Esophagus (tissue), 2 donors: ENCODE results near the gene NOP58. TPM values are rescaled to one million over a fixed set of nuclear protein-coding genes. Genes with fewer than 3 reads are reported as not detected.
"Not testable (repeated sequence)": the region's sequence is repeated elsewhere in the genome, so short reads cannot be mapped to it uniquely, and the experiment has no call there.

Source experiments
- H3K27ac ChIP-seq, 2 donors: one replicate each; pipeline ENCODE4 v1.5.1; 2013; ENCODE audit warnings: low read depth in 2 of 2, mild to moderate bottlenecking in 2 of 2, inconsistent platforms in 1 of 2, low read length in 1 of 2, moderate library complexity in 1 of 2
- H3K27me3 ChIP-seq, 2 donors: one replicate each; pipeline ENCODE4 v1.6.1; 2013; ENCODE audit warnings: low read length in 2 of 2, control low read depth in 1 of 2, mild to moderate bottlenecking in 1 of 2; ENCODE audit not compliant: insufficient read depth in 2 of 2, control insufficient read depth in 1 of 2
- H3K36me3 ChIP-seq, 2 donors: one replicate each; pipeline ENCODE4 v1.6.1; 2013; ENCODE audit warnings: low read length in 1 of 2; ENCODE audit not compliant: control insufficient read depth in 2 of 2, insufficient read depth in 2 of 2
- H3K4me1 ChIP-seq, 2 donors: one replicate each; pipeline ENCODE4 v1.6.1; 2013; ENCODE audit warnings: low read length in 1 of 2; ENCODE audit not compliant: control insufficient read depth in 2 of 2, insufficient read depth in 2 of 2
- H3K4me3 ChIP-seq, 2 donors: one replicate each; pipeline ENCODE4 v1.5.1; 2013; ENCODE audit warnings: low read length in 2 of 2, mild to moderate bottlenecking in 2 of 2, low read depth in 1 of 2, moderate library complexity in 1 of 2
- H3K9me3 ChIP-seq, 2 donors: one replicate each; pipeline ENCODE4 v1.6.1; 2013; ENCODE audit warnings: mild to moderate bottlenecking in 2 of 2, low read depth in 1 of 2, low read length in 1 of 2, moderate library complexity in 1 of 2; ENCODE audit not compliant: control insufficient read depth in 2 of 2, insufficient read depth in 1 of 2
- WGBS, 2 donors: extraction: QIAGEN DNeasy Blood & Tissue Kit; methylation state at CpG; one replicate each; pipeline ENCODE4 v1.1.7; 2013; 5-methylcytosine and 5-hydroxymethylcytosine counted together
- polyA plus RNA-seq, 2 donors: library from polyadenylated mRNA; stranded (reverse); fragments of 200-250 nt; gene quantifications; one replicate each; pipeline ENCODE4 v1.2.3, GENCODE V29; 2013
- donor health status: healthy with polysubstance abuse.
- donor health status: Bipolar disorder and iron deficiency.

Gene NOP58
- 10 to 100 TPM; 50.1 to 61.9 TPM for polyA plus RNA-seq

- Histone ChIP-seq H3K36me3 (no peaks in the 10 kb centered on the region), H3K4me3 (peak within 1 kb of the TSS; percentile 92 to 100), H3K9me3 (no peaks in the 10 kb centered on the region), H3K27ac (peak within 1 kb of the TSS; percentile 85 to 99), H3K27me3 (no peaks in the 10 kb centered on the region), H3K4me1 (peaks cover 0 to 2% of the 10 kb centered on the region in 2 donors)
- 0% methylated on average over 54 of the region's 54 CpGs for WGBS, 2 donors
Measured at GRCh38 chr2:202265467-202266277, at the start of gene NOP58. Gene NOP58 (plus strand): TSS chr2:202265763. CDS start chr2:202265942, 179 bp downstream.

- H3K36me3 ChIP-seq: no peaks in the 10 kb centered on the region
- no peak overlapping the region for H3K27ac ChIP-seq
- no peaks in the 10 kb centered on the region for H3K4me1 ChIP-seq
- no peak overlapping the region for H3K4me3 ChIP-seq
- 79 to 89% methylated on average over 1 of the region's 1 CpG for WGBS, 2 donors
- H3K9me3 ChIP-seq: no peaks in the 10 kb centered on the region
- no peaks in the 10 kb centered on the region for H3K27me3 ChIP-seq
Measured at GRCh38 chr2:202221873-202222272, 43.7 kb upstream of the NOP58 start.

DNA sequence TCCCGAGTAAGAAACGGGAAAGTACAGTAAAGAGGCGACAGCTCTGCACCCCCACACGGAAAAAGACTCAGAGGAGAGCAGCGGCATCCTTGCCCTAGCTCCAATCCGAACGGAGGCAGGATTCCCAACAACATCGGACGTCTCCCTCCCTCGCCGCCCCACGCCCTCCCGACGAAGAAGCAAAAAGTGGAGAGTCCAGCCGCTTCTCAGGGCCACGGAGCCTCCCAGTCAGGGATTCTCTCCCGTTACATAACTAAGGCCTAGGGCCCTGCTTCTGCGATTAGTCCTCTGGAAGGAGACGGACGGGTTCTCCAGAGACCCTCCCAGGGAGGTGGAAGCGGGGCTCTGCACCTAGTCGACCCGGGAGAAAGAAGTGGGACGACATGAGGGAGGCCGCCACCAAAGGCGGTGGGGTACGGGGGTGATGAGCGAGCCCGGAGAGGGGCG, 27.8 kb upstream of the NOP58 start:
- 0% methylated on average over 25 to 30 of the region's 30 CpGs for WGBS, 2 donors
- no peaks in the 10 kb centered on the region for H3K9me3 ChIP-seq
- H3K4me1 ChIP-seq: peaks cover 0 to 2% of the 10 kb centered on the region in 2 donors
- H3K36me3 ChIP-seq: no peaks in the 10 kb centered on the region
- H3K27me3 ChIP-seq: no peaks in the 10 kb centered on the region
- H3K4me3 ChIP-seq: peak overlapping the region; percentile 75 to 84
- H3K27ac ChIP-seq: peak overlapping the region; percentile 87 to 91

GRCh38 chr2:202238234-202239197, 27.0 kb upstream of the NOP58 start, which contains the start of gene SUMO1:
Gene SUMO1 (minus strand): TSS chr2:202238597. CDS start chr2:202238451, 146 bp downstream.
- Histone ChIP-seq H3K4me3 (peak within 1 kb of the TSS; percentile 75 to 84), H3K27me3 (no peaks in the 10 kb centered on the region), H3K9me3 (no peaks in the 10 kb centered on the region), H3K27ac (peak within 1 kb of the TSS; percentile 87 to 91), H3K36me3 (no peaks in the 10 kb centered on the region), H3K4me1 (peaks cover 0 to 2% of the 10 kb centered on the region in 2 donors)
- WGBS, 2 donors: 2 to 3% methylated on average over 38 to 54 of the region's 54 CpGs

- H3K27me3 ChIP-seq, H3K4me3 ChIP-seq, H3K27ac ChIP-seq, H3K36me3 ChIP-seq, H3K9me3 ChIP-seq, H3K4me1 ChIP-seq: not testable (repeated sequence)
- WGBS, 2 donors: 96 to 97% methylated on average over 5 of the region's 5 CpGs
Measured at GRCh38 chr2:202247710-202248109, 17.9 kb upstream of the NOP58 start.

- Histone ChIP-seq H3K4me1 (no peaks in the 10 kb centered on the region), H3K9me3 (no peaks in the 10 kb centered on the region), H3K4me3 (no peak overlapping the region), H3K27ac (no peak overlapping the region), H3K27me3 (no peaks in the 10 kb centered on the region), H3K36me3 (no peaks in the 10 kb centered on the region)
- 49 to 53% methylated on average over 10 of the region's 10 CpGs for WGBS, 2 donors
Measured at GRCh38 chr2:202249521-202250253, 15.9 kb upstream of the NOP58 start.

DNA sequence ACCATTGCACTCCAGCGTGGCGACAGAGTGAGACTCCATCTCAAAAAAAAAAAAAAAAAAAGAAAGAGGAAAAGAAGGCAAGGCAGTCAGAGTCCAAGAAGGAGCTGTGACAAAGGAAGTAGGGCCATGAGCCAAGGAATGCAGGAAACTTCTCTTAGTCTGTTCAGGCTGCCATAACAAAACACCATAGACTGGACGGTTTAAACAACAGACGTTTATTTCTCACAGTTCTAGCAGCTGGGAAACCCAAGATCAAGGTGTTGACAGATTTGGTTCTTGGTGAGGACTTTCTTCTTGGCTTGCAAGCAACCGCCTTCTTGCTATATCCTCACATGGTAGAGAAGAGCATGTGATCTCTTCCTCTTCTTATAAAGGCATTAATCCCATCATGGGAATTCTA, 14.1 kb upstream of the NOP58 start:
- Histone ChIP-seq H3K4me3 (no peak overlapping the region), H3K4me1 (no peaks in the 10 kb centered on the region), H3K9me3 (no peaks in the 10 kb centered on the region), H3K36me3 (no peaks in the 10 kb centered on the region), H3K27me3 (no peaks in the 10 kb centered on the region), H3K27ac (no peak overlapping the region)
- 65 to 73% methylated on average over 5 of the region's 5 CpGs for WGBS, 2 donors

GRCh38 chr2:202261531-202261930, 4.0 kb upstream of the NOP58 start:
- H3K4me3 ChIP-seq: no peak overlapping the region
- H3K4me1 ChIP-seq: no peaks in the 10 kb centered on the region
- no peaks in the 10 kb centered on the region for H3K36me3 ChIP-seq
- H3K27me3 ChIP-seq: no peaks in the 10 kb centered on the region
- H3K9me3 ChIP-seq: no peaks in the 10 kb centered on the region
- no peak overlapping the region for H3K27ac ChIP-seq
- 59 to 71% methylated on average over 4 of the region's 4 CpGs for WGBS, 2 donors

DNA sequence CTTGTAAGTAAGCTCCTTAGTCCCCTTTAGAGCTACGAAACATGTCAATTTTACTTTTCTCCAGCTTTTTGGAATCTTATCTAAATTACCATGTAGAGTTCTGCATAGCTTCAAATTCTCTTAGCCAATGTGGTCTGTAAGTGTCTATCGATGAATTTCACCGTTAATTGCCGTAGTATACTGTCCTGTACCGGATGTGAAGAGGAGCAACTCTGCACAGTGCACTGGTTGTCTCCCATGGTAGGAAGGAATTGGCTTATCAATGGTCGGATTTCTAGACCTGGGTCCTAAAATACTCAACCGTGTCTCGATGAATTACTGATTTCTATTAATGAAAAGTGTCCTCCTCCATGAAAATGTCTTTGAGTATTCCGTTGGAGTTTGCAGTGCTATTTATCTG, 1.9 kb downstream of the NOP58 start:
- 16 to 17% methylated on average over 9 of the region's 9 CpGs for WGBS, 2 donors
- H3K4me3 ChIP-seq: peak overlapping the region; percentile 32 to 100
- no peaks in the 10 kb centered on the region for H3K9me3 ChIP-seq
- H3K27me3 ChIP-seq: no peaks in the 10 kb centered on the region
- H3K27ac ChIP-seq: no peak overlapping the region
- H3K4me1 ChIP-seq: peaks cover 0 to 2% of the 10 kb centered on the region in 2 donors
- no peaks in the 10 kb centered on the region for H3K36me3 ChIP-seq
